ENCODE results near the gene SIGLEC5. TPM values are rescaled to one million over a fixed set of nuclear protein-coding genes. Genes with fewer than 3 reads are reported as not detected.
"Not testable (repeated sequence)": the region's sequence is repeated elsewhere in the genome, so short reads cannot be mapped to it uniquely, and the experiment has no call there.

The SIGLEC5 gene, protein sequence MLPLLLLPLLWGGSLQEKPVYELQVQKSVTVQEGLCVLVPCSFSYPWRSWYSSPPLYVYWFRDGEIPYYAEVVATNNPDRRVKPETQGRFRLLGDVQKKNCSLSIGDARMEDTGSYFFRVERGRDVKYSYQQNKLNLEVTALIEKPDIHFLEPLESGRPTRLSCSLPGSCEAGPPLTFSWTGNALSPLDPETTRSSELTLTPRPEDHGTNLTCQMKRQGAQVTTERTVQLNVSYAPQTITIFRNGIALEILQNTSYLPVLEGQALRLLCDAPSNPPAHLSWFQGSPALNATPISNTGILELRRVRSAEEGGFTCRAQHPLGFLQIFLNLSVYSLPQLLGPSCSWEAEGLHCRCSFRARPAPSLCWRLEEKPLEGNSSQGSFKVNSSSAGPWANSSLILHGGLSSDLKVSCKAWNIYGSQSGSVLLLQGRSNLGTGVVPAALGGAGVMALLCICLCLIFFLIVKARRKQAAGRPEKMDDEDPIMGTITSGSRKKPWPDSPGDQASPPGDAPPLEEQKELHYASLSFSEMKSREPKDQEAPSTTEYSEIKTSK
- total RNA-seq: not detected in 2 replicates

DNA sequence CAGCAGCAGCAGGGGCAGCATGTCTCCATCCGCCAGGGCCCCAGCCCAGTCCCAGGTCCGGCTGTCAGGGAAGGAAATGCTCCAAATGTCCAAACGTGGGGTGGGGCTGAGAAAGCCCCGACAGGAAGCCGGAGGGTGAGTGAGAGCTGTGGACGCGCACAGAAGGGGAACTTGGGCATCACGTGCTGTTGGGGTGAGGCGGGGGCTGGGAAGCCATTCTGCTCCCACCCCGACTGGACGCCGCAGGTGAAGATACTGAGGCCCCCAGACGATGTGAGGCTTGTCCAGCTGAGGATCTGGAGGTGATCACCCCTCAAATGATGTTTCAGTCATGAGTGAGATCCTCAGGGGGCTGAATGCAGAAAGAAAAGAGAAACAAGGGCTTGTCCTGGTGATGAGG is at the start of gene SIGLEC5:
Gene SIGLEC5 (minus strand): TSS at position 87 of the 400 bp plus-strand sequence. CDS start 66 bp downstream, at position 21.
- not testable (repeated sequence) for DNase-seq (ENCODE audit: low read depth, low spot score)

DNA sequence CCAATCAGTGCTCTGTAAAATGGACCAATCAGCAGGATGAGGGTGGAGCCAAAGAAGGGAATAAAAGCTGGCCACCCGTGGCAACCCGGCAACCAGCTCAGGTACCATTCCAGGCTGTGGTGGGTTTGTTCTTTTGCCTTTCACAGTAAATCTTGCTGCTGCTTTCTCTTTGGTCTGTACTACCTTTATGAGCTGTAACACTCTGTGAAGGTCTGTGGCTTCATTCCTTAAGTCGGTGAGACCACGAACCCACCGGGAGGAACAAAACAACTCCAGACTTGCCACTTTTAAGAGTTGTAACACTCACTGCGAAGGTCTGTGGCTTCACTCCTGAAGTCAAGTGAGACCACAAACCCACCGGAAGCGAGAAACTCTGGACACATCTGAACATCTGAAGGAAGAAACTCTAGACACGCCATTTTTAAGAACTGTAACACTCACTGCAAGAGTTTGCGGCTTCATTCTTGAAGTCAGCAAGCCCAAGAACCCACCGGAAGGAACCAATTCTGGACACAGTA is 46.4 kb upstream of the SIGLEC5 start:
- DNase-seq (ENCODE audit: low read depth, low spot score): no peak

DNA sequence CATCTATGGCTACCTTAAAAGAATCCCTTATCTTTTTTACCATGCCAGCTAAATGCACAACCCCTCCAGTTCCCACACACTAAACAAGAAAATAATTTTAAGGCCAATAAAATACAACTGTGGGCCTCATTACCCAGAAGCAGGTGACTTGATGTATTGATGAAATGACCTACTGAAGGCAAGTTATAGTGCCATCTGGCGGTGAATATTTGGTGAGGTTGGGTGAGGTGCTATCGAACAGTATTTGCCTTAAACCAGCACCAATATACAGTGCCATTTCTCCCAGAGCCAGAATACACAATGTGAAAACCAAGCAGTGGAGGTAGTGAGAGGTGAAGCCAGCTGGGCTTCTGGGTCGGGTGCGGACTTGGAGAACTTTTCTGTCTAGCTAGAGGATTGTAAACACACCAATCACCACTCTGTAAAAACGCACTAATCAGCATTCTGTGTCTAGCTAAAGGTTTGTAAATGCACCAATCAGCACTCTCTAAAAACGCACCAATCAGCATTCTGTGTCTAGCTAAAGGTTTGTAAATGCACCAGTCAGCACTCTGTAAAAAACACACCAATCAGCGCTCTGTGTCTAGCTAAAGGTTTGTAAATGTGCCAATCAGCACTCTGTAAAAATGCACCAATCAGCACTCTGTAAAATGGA is 45.8 kb upstream of the SIGLEC5 start:
- DNase-seq (ENCODE audit: low read depth, low spot score): not testable (repeated sequence)

DNA sequence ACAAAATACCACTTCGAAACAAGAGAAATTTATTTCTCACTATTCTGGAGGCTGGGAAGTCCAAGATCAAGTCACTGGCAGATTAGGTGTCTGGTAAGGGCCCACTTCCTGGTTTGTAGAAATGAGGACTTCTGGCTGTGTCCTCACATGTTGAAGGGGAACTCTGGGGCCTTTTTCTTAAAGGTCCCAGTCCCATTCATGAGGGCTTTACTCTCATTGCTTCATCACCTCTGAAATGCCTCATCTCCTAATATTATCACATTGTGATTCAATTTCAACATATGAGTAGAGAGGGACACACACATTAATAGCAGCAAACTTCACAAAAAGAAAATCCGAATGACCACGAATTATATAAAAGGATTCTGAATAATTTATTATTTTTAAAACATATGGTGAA is 38.0 kb upstream of the SIGLEC5 start:
- DNase-seq (ENCODE audit: low read depth, low spot score): no peak

DNA sequence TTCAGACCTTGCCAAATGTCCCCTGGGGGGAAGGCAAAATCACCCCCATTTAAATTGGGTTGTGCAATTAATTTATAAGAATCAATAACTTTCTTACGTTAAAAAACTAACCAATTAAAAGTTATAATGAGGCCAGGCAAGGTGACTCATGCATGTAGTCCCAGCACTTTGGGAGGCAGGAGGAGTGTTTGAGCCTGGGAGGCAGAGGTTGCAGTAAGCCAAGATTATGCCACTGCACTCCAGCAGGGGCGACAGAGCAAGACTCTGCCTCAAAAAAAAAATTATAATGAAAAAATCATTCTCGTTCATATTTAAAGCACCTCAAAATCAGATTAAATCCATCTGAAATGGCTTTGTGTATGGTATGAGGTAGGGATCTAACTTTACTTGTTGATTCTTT is 34.8 kb upstream of the SIGLEC5 start:
- DNase-seq (ENCODE audit: low read depth, low spot score): no peak

DNA sequence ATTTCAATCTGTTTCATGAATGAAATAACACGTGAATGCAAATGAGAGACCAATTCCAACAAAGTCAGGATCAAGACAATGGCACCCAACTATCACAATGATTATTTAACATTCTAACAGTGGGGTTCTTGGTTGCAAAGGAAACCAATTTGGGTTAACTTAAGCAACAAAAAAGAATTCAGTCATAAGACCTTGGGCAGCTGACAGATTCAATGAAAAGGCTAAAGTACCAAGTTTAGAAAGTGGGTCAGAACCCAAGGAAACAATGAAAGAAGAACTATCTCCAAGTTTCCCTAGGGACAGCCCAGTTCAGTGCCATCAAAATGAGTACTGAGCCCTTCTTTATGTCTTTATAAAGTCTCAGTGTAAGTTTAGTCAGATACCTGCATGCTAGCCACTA is 33.9 kb upstream of the SIGLEC5 start:
- no peak for DNase-seq (ENCODE audit: low read depth, low spot score)

DNA sequence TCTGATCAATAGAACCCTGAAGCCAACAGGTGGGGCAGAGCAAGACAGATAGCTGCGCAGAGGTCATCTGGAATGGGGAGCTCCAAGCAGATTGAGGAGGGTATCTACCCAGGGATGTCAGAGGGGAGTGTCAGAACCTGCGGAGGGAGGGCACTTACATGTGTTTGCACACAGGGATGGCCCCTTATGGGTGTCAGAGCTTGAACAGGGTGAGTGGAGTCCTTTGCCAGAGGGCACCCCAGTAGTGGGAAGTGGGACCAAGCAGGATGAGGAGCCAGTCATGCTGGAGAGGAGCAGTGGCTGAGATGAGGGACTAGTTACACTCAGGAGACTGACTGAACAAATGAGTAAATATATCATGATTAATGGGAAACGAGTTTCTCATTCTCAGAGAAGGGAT is 33.4 kb upstream of the SIGLEC5 start:
- DNase-seq (ENCODE audit: low read depth, low spot score): no peak

DNA sequence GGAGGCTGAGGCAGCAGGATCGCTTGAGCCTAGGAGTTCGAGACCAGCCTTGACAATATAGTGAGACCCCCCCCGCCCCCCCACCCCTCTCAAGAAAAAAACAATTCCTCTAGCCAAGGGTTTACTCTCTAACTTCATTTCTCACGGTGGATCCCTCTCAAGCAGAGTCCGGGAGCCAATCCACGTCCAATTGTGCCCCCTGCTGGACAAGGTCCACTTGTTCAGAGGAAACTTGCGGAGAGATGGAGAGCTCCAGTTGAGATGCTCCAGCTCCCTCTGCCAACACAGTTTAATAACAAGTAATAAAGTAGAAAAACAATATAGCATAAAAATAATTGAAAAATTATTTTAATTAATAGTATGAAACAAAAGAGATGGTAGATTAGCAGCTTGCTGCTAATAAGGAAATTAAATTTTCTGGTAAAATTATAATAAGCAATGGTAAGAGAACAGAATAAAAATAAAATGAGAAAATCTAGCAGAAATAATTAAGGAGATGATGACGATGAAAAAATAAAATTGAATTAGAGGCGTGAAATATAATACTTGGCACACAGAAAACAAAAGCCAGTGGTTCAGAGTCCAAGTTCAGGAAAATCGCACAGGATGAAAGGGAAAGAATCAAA is 30.9 kb upstream of the SIGLEC5 start:
- peak; percentile 22 for DNase-seq (ENCODE audit: low read depth, low spot score)

DNA sequence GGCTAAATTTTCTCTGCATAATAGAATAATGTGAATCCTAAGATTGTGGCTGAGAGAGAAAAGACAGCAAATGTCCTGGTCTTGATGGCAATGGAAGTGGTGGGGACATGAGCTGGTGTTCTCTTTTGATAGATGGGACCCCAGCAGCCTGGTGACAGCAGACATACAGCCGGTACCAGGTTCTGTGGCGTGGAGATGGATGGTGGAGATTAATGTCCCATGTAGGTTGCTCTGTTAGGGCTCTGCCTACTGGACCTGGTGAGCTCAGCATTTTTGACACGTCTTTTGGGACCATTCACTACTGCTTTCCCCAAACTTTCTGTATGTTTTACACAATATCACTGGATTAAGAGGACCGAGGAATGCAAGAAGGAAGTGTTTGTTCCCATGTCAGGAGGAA is 24.6 kb upstream of the SIGLEC5 start:
- no peak for DNase-seq (ENCODE audit: low read depth, low spot score)

DNA sequence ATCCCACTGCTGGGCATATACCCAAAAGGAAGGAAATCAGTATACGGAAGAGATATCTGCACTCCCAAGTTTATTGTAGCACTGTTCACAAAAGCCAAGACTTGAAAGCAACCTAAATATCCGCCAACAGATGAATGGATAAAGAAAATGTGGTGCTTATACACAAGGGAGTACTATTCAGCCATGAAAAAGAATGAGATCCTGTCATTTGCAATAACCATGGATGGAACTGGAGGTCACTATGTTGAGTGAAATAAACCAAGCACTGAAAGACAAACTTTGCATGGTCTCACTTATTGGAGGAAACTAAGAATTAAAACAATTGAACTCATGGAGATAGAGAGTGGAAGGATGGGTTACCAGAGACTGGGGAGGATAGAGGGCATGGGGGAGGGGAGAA is 23.0 kb upstream of the SIGLEC5 start:
- DNase-seq (ENCODE audit: low read depth, low spot score): no peak

DNA sequence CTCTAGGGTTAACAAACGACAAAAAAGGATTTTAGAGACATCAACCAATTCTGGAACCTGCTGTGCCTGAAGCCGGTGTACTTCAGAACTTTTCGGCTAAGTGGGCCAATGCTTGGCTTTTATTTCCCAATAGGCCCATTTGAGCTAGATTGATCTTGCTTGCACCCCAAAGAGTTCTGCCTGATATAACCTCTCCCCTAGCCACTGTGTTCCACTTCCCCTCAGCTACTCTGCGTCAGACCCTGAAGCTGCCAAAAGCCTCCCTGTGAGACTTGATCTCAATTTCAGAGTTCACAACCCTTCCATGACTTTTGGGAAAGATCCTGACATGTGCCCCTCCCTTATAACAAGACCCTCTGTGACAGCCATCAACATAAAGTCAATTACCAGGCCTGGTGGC is 22.1 kb upstream of the SIGLEC5 start:
- no peak for DNase-seq (ENCODE audit: low read depth, low spot score)

DNA sequence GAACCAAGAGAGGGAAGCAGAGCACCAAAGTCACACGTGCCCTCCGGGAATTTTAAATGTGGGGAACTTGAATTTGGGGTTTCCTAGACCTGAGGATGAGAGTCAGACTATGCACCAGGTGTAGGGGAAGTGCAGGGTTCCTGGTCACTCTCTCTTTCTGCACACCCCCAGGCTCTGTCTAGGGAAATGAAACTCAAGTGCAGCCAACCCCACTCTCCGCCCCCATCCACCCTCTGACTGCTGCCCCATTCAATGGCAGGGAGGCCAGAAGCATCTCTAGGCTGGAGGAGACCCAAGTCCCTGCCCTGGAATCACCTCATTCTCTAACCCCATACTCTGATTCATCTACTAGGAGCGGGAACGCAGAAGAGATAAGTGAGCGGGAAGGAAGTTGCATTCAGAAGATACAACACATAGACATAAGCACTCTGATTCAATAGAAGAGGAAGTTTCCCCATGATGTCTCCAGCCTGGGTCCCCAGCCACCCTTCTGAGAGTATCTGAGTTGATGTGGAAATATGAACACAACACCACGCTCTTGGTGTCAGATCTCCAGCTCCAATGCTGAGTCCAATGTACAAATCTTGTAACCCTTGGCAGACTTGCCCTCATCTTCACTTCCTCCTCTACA is 21.1 kb upstream of the SIGLEC5 start:
- DNase-seq (ENCODE audit: low read depth, low spot score): no peak

DNA sequence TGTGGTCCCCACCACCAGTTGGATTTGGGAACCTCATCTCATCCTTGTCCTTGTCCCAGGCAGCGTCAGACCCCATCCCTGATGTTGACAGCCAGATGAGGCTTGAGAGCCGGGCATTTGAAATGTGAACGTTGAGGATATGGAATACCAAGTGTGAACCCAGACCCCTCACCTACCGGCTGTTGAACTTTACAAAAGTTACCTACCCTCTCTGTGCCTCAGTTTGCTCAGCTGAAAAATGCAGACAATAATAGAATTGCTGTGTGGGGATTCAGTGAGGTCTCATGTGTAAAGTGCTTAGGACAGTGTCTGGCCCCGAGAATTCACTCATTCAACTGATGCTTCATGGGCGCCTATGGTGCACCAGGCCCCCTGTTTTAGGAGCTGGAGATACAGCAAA is 17.1 kb upstream of the SIGLEC5 start:
- DNase-seq (ENCODE audit: low read depth, low spot score): no peak

DNA sequence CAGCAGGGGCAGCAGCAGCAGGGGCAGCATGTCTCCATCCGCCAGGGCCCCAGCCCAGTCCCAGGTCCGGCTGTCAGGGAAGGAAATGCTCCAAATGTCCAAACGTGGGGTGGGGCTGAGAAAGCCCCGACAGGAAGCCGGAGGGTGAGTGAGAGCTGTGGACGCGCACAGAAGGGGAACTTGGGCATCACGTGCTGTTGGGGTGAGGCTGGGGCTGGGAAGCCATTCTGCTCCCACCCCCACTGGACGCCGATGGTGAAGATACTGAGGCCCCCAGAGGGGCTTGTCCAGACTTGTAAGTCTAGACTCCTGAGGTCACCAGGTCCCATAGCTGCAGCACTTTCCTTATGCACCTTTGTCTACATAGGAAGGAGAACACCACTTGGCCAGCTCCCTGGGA is 16.5 kb upstream of the SIGLEC5 start, which contains the start of gene SIGLEC14:
Gene SIGLEC14 (minus strand): TSS at position 96 of the 400 bp plus-strand sequence. CDS start 66 bp downstream, at position 30.
- not testable (repeated sequence) for DNase-seq (ENCODE audit: low read depth, low spot score)

DNA sequence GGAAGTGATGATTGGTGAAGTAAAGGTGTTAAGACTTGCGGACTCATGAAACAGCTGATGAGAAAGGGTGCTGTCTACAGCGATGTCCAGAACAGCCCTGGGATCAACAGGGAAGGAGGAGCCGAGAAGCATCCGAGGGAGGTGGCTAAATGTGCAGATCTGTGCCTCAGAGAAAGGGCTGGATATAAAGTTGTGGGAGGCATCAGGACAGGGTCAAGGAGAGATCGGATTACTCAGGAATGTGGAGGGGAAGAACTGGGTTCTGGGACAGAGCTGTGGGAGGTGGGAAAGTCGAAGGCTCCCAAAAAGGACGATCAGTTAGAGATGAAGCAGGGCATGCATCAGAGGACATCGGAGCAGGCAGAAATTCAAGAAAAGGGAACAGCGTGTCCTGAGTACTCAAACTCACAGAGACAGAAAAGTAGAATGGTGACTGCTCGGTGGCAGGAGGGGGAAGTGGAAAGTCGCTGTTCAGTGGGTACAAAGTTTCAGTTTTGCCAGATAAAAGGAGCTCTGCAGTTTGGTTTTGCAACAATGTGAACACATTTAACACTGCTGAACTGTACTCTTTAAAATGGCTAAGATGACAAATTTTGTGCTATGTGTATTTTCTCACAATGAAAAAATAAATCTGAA is 14.6 kb upstream of the SIGLEC5 start:
- DNase-seq (ENCODE audit: low read depth, low spot score): no peak

DNA sequence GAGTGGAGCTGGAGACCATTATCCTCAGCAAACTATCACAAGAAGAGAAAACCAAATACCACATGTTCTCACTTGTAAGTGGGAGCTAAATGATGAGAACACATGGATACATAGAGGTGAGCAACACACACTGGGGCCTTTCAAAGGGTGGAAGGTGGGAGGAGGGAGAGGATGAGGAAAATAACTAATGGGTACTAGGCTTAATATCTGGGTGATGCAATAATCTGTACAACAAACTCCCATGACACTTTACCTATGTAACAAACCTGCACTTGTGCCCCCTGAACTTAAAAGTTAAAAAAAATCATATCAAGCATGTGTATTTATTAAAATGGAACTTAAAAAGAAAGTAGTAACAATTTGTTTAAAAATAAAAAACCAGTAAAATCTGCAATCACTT is 11.4 kb upstream of the SIGLEC5 start:
- no peak for DNase-seq (ENCODE audit: low read depth, low spot score)

DNA sequence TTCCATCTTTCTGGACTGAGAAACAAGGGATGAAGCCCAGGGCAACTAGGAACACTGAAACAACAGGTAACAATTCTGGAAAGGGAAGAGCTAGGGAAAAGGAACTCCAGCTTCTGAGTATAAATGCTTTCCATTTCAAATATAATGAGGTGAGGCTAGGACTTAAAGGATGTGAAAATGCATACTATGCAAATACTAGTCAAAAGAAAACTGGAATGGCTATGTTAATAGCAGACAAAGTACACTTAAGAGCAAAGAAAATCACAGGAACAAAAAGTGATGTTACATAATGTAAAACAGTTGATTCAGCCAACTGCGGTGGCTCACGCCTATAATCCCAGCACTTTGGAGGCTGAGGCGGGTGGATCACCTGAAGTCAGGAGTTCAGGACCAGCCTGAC is 10.2 kb upstream of the SIGLEC5 start:
- DNase-seq (ENCODE audit: low read depth, low spot score): no peak

DNA sequence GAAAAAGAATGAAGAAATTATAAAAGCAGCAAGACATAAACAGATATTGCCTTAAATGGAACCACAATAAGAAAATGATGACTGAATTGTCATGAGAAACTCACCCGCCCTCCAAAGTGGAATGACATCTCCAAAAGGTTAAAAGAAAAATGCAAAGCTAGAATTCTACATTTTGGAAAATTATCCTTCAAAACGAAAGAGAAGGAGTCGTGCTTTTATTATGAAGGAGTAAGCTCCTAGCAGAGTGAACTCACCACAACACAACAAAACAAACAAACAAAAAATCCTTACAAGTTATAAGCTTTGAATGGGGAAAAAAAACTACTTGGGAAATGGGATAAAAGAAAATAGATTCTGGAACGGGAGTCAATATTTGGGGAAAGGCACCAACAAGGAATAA is 9.7 kb upstream of the SIGLEC5 start:
- no peak for DNase-seq (ENCODE audit: low read depth, low spot score)

DNA sequence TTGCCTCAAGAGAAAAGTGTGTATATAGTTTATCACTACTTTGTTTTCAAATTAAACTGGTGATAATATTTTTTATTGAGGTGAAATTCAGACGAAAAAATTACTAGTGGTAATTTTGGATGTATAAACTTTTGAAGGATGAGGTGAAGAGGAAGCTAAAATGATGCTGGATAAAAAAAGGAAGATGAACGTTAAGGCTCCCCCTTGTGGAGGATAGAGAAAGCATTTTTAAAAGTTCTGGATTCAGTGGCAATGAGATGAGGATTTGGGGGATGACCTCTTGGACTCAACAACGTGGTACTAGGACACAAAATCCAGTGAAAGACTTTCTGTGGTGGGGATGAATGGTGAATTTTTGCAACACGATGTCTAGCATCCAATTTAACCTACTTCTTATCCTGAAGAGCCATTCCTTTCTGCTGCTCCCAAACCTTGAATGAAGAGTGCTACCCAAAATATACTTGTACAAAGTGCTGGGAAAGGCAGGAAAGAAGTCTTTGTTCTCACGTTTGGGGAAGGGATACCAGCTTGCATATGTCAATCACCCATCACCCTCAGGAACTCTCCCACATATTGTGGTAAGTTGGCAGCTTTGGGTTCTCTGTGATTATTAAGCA is 7.3 kb upstream of the SIGLEC5 start:
- DNase-seq (ENCODE audit: low read depth, low spot score): no peak

DNA sequence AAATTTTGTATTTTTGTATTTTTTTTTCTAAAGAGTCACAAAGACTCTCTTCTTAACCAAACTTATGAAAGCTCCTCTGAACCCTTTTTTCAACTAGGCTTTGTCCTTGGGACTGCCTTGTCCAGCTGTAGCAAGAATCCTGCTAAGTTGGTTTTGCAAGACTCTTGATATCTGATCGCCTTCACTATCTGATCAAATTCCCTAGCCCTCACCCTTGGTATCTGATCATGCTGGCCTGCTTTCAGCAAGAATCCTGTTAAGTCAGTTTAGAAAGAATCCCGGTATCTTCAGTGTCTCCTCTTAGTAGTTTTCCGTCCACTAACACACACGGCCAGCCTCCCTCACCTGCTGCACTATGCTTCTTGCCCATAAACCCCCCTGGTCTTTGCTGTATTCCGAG is 1.9 kb upstream of the SIGLEC5 start:
- DNase-seq (ENCODE audit: low read depth, low spot score): no peak
